BLaER1 treated with 17β-estradiol and CSF1 and Interleukin-3, amounts not matched to agents 10 nM and 100 nM (cell line): ENCODE data around the gene SLCO6A1.

Experiments
- H3K27ac ChIP-seq, 11 experiments: shearing (Covaris generic); formaldehyde crosslinking; 2 replicates each; pipeline ENCODE4 v1.8.1; 2022
- H3K27me3 ChIP-seq, 11 experiments: shearing (Covaris generic); formaldehyde crosslinking; 2 replicates each; pipeline ENCODE4 v1.8.1; 2022
- H3K36me3 ChIP-seq, 11 experiments: shearing (Covaris generic); formaldehyde crosslinking; 2 replicates each; pipeline ENCODE4 v1.8.1; 2022
- H3K4me1 ChIP-seq, 10 experiments: shearing (Covaris generic); formaldehyde crosslinking; 2 replicates each; pipeline ENCODE4 v1.8.1; 2022
- H3K4me2 ChIP-seq, 11 experiments: shearing (Covaris generic); formaldehyde crosslinking; 2 replicates each; pipeline ENCODE4 v1.8.1; 2022
- H3K4me3 ChIP-seq, 10 experiments: shearing (Covaris generic); formaldehyde crosslinking; 2 replicates each; pipeline ENCODE4 v1.8.1; 2022
- H3K9ac ChIP-seq, 11 experiments: shearing (Covaris generic); formaldehyde crosslinking; 2 replicates each; pipeline ENCODE4 v1.8.1; 2022
- H3K9me3 ChIP-seq, 11 experiments: shearing (Covaris generic); formaldehyde crosslinking; replicated peaks in 1 of 11; 2 replicates each; pipeline ENCODE4 v1.8.1; 2022
- H4K20me1 ChIP-seq, 11 experiments: shearing (Covaris generic); formaldehyde crosslinking; 2 replicates each; pipeline ENCODE4 v1.8.1; 2022
- Cebpa-rat ChIP-seq, 11 experiments: shearing (Covaris generic); IDR thresholded peaks; 2 replicates each; pipeline ENCODE4 v1.8.1; 2022

The SLCO6A1 gene

DNA sequence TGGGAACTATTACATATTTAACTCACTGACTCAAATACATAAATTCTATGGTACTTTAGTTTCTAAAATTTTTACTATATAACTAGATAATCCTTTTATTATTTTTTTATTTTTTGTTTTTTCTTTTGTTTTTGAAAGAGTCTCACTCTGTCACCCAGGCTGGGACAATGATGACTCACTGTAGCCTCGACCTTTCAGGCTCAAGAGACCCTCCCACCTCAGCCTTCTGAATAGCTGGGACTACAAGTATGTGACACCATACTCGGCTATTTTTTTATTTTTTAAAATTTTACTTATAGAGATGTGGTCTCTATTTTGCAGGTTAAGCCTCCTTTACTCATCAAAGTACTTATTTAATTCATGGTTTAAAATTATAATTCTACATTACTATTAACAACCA lies 110.6 kb downstream of the SLCO6A1 start:
- no peak overlapping the region for H3K9ac ChIP-seq
- H3K4me1 ChIP-seq: peaks cover 0 to 4% (median 0%) of the 10 kb centered on the region in 10 experiments; a peak in 1 of 20 replicates

GRCh38 chr5:102385365-102385764 lies 113.4 kb downstream of the SLCO6A1 start:
- no peak overlapping the region for H3K9ac ChIP-seq
- no peaks in the 10 kb centered on the region for H4K20me1 ChIP-seq
- peaks cover 0 to 18% (median 0%) of the 10 kb centered on the region in 10 experiments; a peak in 1 of 20 replicates for H3K4me1 ChIP-seq
- H3K9me3 ChIP-seq: peaks cover 3 to 22% (median 16%) of the 10 kb centered on the region in 11 experiments; a peak in 18 of 22 replicates
- H3K4me2 ChIP-seq: no peak overlapping the region
- no peaks in the 10 kb centered on the region for H3K36me3 ChIP-seq
- no peak overlapping the region for H3K4me3 ChIP-seq
- TF ChIP-seq Cebpa-rat (IDR thresholded peaks at IDR 0.05): no peak
- no peak overlapping the region for H3K27ac ChIP-seq
- no peaks in the 10 kb centered on the region for H3K27me3 ChIP-seq

More for the DNA sequence above, 110.6 kb downstream of the SLCO6A1 start:
- H3K9me3 ChIP-seq: peaks cover 3 to 22% (median 16%) of the 10 kb centered on the region in 11 experiments; a peak in 18 of 22 replicates
- no peak overlapping the region for H3K4me2 ChIP-seq
- no peaks in the 10 kb centered on the region for H3K27me3 ChIP-seq
- no peak overlapping the region for H3K27ac ChIP-seq
- no peaks in the 10 kb centered on the region for H3K36me3 ChIP-seq
- TF ChIP-seq Cebpa-rat (IDR thresholded peaks at IDR 0.05): no peak
- H4K20me1 ChIP-seq: no peaks in the 10 kb centered on the region
- H3K4me3 ChIP-seq: no peak overlapping the region

- Histone ChIP-seq H3K4me3 (no peak overlapping the region), H3K4me1 (peaks cover 0 to 18% (median 0%) of the 10 kb centered on the region in 10 experiments; a peak in 1 of 20 replicates), H3K36me3 (no peaks in the 10 kb centered on the region), H3K4me2 (no peak overlapping the region), H3K27me3 (no peaks in the 10 kb centered on the region), H3K9ac (no peak overlapping the region), H4K20me1 (no peaks in the 10 kb centered on the region), H3K9me3 (peaks cover 0 to 7% (median 5%) of the 10 kb centered on the region in 11 experiments; a peak in 14 of 22 replicates), H3K27ac (no peak overlapping the region)
- TF ChIP-seq Cebpa-rat (IDR thresholded peaks at IDR 0.05): no peak
Measured at GRCh38 chr5:102380174-102380573, 118.6 kb downstream of the SLCO6A1 start.

DNA sequence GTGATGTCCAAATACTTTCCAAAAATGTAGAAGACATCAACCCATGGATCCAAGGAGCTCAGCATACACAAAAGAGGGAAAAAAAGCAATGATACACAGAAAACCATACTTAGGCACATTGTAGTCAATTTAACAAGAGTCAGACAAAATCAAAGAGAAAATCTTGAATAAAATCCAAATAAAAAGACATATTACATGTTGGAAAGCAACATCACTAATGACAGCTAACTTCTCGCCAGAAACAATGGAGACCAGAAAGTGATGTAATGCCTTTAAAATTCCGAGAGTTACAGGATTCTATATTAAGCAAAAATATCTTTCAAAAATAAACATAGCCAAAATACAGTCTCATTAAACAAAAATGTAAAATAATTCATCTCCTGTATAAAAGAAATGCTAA lies 122.9 kb downstream of the SLCO6A1 start:
- no peak overlapping the region for H3K27ac ChIP-seq
- no peaks in the 10 kb centered on the region for H3K27me3 ChIP-seq

DNA sequence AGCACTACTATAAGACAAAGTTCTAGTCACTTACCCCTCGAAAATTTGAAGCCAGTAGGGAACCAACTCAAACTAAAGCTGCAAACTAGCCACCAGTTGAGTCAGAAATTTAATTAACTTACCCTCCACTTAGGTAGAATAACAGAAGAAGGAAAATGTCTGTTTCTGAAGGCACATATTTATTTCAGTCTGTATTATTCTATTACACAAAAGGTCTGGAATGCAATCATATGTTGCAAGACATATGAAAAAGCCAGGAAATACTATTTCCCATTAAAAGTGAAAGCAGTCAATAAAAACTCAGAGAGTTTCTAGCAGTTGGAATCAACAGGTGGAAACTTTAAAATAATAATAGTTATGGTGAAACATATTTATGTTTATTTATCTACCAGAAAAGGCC lies 123.5 kb downstream of the SLCO6A1 start:
- Histone ChIP-seq H3K27ac (no peak overlapping the region), H3K36me3 (no peaks in the 10 kb centered on the region), H4K20me1 (no peaks in the 10 kb centered on the region), H3K4me3 (no peak overlapping the region), H3K27me3 (no peaks in the 10 kb centered on the region), H3K4me1 (no peaks in the 10 kb centered on the region), H3K9ac (no peak overlapping the region), H3K9me3 (no peaks in the 10 kb centered on the region), H3K4me2 (no peak overlapping the region)
- no peak for TF ChIP-seq Cebpa-rat (IDR thresholded peaks at IDR 0.05)

More for the DNA sequence above, 122.9 kb downstream of the SLCO6A1 start:
- Histone ChIP-seq H3K4me3 (no peak overlapping the region), H3K9me3 (no peaks in the 10 kb centered on the region), H3K9ac (no peak overlapping the region), H3K4me2 (no peak overlapping the region), H3K36me3 (no peaks in the 10 kb centered on the region), H4K20me1 (no peaks in the 10 kb centered on the region), H3K4me1 (no peaks in the 10 kb centered on the region)
- TF ChIP-seq Cebpa-rat (IDR thresholded peaks at IDR 0.05): no peak

DNA sequence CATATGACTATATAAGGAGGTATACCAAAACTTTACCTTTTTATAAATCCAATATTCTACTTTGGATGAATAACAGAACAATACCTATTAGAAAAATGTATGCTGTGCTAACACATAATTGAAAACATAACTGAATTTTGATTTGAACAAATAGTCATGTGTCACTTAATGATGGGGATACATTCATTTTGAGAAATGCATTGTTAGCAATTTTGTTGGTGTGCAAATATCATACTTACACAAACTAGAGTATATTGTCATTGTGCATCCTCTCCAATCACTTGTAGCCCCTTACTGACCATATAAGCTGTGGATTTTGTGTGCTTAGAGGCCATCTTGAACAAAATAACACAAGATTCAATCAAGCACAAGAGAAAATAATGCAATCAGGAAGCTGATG lies 130.4 kb downstream of the SLCO6A1 start:
- H3K4me1 ChIP-seq: no peaks in the 10 kb centered on the region
- H3K9me3 ChIP-seq: peaks cover 0 to 7% (median 0%) of the 10 kb centered on the region in 11 experiments; a peak in 1 of 22 replicates
- H3K36me3 ChIP-seq: no peaks in the 10 kb centered on the region
- no peak overlapping the region for H3K27ac ChIP-seq
- H3K27me3 ChIP-seq: no peaks in the 10 kb centered on the region
- no peak for TF ChIP-seq Cebpa-rat (IDR thresholded peaks at IDR 0.05)
- no peaks in the 10 kb centered on the region for H4K20me1 ChIP-seq
- H3K9ac ChIP-seq: no peak overlapping the region
- H3K4me3 ChIP-seq: no peak overlapping the region
- no peak overlapping the region for H3K4me2 ChIP-seq

GRCh38 chr5:102341681-102342288 lies 157.0 kb downstream of the SLCO6A1 start:
- H3K4me1 ChIP-seq: no peaks in the 10 kb centered on the region
- no peak overlapping the region for H3K4me2 ChIP-seq
- no peaks in the 10 kb centered on the region for H4K20me1 ChIP-seq
- TF ChIP-seq Cebpa-rat (IDR thresholded peaks at IDR 0.05): no peak
- H3K27me3 ChIP-seq: no peaks in the 10 kb centered on the region
- no peak overlapping the region for H3K9ac ChIP-seq
- H3K27ac ChIP-seq: no peak overlapping the region
- H3K9me3 ChIP-seq: 0 out of 22 replicates have a peak, but pooled peaks cover 0 to 4% (median 0%) of the 10 kb centered on the region in 11 experiments
- no peak overlapping the region for H3K4me3 ChIP-seq
- H3K36me3 ChIP-seq: no peaks in the 10 kb centered on the region

DNA sequence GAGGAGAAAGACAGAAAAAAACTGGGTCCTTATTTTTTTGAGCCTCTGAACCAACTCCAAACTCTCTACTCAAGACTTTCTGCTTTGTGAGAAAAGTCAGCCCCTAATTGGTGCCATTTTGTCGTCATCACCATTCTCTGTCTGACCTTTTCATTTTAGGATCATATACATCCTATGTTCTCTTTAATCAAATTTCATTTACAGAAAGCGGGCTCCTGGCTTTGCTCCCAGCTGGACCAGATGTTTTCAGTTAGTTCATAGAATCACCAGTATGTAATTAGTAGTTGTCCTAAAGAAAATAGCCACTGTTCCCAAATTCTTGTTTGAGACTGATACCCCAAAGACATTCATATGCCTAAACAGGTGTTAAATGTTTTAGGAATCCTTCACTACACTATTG lies 174.1 kb downstream of the SLCO6A1 start:
- no peak overlapping the region for H3K27ac ChIP-seq
- H3K36me3 ChIP-seq: no peaks in the 10 kb centered on the region
- H3K9ac ChIP-seq: no peak overlapping the region
- TF ChIP-seq Cebpa-rat (IDR thresholded peaks at IDR 0.05): no peak
- no peak overlapping the region for H3K4me3 ChIP-seq
- H3K4me1 ChIP-seq: no peaks in the 10 kb centered on the region
- no peak overlapping the region for H3K4me2 ChIP-seq
- no peaks in the 10 kb centered on the region for H3K27me3 ChIP-seq
- 0 out of 22 replicates have a peak, but pooled peaks cover 0 to 3% (median 0%) of the 10 kb centered on the region in 11 experiments for H3K9me3 ChIP-seq
- H4K20me1 ChIP-seq: no peaks in the 10 kb centered on the region
